ENCODE results near the gene BMP7. TPM values are rescaled to one million over a fixed set of nuclear protein-coding genes. Genes with fewer than 3 reads are reported as not detected.

The BMP7 gene
- total RNA-seq (2014; rRNA removed; shearing (Covaris generic)): not detected in 2 replicates

DNA sequence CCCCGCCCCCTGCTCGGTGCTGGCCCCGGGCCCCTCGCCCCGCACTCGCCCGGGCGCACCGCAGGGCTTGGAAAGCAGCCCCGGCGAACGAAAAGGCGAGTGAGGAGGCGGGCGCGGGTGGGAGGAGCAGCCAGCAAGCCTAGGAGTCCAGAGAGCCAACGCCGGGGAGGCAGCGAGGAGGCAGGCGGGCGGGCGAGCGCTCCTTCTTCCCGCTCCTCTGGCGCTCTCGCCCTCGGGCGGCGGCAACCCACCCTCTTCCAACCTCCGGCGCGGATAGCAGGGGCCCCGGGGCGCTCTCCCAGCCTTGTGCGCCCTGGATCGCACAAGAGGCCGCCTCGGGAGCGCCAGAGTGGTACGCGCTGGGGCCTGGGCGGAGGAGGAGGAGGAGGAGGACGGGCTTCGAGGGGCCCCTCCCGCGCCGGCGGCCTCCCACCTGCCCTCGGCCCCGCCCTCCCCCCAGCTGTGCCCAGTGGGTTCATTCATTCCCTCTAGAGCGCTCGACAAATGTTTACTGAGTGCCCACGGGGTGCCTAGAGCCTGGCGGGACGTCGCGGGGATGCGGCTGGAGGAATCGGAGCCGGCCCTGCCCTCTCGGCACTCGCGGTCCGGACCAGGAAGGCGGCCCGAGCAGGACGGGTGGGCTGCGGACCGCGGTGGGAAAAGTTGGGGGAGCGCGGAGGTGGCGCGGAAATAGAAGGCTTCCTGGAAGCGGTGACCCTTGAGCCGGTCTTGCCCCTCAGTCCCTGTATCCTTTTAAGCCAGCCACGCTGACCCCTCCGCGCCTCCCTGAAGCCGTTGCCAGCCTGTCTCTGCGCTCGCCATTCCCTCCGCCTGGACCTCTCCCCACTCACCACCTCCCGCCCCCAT lies at the start of gene BMP7:
Gene BMP7 (minus strand): TSS at position 351 of the 867 bp plus-strand sequence. CDS start 519 bp downstream, outside the sequence.
- DNase-seq (ENCODE audit: low read depth in 1 of 2, low spot score in 2 of 2): no peak
- peaks cover 19% of the 10 kb centered on the region for H3K4me1 ChIP-seq (replicated peaks)
- no peaks in the 10 kb centered on the region for H3K9me3 ChIP-seq (replicated peaks)
- no peak within 1 kb of the TSS for H3K27ac ChIP-seq
- no peaks in the 10 kb centered on the region for H3K36me3 ChIP-seq
- peaks cover 83% of the 10 kb centered on the region for H3K27me3 ChIP-seq (replicated peaks)
- no peak within 1 kb of the TSS; the same call in 1 of the 2 replicates for H3K4me3 ChIP-seq

DNA sequence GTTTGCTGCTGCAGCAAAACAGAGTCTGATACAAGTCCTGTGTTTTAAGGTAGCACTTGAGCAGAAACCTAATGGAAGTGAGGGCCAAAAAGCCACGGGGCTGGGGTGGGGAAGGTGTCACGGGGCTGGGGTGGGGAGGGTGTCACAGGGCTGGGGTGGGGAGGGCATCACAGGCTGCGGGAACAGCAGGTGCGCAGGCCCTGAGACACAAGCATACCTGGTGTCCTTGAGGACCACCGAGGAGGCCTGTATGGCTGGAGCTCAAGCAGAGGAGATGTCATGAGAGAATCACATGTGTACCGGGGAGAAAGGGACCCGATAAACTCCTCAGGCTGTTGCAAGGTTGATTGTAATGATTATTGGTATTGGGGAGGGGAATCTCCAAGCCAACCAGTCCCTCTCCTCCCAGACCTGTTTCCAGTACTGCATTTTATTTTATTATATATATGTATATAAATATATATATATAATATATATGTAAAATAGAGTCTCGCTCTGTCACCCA lies 49.6 kb upstream of the BMP7 start:
- DNase-seq (ENCODE audit: low read depth in 1 of 2, low spot score in 2 of 2): no peak
- Histone ChIP-seq H3K27me3 (replicated peaks) (peaks cover 7% of the 10 kb centered on the region; the same call in 1 of the 2 replicates), H3K27ac (no peak overlapping the region), H3K9me3 (replicated peaks) (no peaks in the 10 kb centered on the region), H3K4me1 (replicated peaks) (no peaks in the 10 kb centered on the region), H3K36me3 (no peaks in the 10 kb centered on the region), H3K4me3 (no peak overlapping the region)

DNA sequence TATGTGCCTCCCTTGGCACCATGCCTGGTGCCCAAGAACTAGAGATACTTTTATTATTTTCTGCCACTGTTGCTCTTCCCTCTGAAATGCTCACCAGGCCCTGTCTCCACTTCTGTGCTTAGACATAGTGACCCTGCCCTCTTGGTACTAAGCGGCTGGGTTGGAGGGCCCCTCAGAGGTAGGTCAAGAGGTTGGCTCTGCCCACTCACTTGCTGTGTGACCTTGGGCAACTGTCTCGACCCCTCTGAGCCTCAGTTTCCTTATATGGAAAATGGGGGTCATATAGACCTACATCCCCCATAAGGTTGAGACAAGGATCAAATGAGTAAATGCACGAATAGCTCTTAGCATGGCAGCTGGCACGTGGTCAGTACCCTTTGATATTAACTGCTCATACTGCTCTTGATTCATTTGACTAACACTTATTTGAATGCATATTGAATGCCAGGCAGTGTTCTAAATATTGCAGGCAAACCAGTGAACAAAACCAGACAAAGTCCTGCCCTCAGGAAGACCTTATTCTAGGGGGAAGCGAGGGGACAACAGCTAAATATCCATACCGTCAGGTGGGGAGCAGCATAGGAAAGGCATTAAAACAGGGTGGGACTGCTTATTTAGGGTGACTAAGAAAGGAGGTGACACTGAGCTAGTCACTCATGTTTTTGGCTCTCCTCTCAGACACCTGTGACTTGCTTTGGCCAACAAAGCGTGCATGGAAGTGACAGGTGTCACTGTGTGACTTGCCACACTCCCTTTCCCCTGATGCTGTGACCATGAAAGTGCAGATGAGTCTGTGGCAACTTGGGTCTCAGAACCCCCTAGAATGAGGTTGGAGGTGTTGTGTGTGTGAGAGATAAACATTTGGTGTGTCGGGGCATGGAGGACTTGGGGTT lies 48.9 kb upstream of the BMP7 start:
- Histone ChIP-seq H3K4me3 (no peak overlapping the region), H3K27ac (no peak overlapping the region), H3K9me3 (replicated peaks) (no peaks in the 10 kb centered on the region), H3K4me1 (replicated peaks) (no peaks in the 10 kb centered on the region), H3K36me3 (no peaks in the 10 kb centered on the region), H3K27me3 (replicated peaks) (0 out of 2 replicates have a peak, but pooled peaks cover 7% of the 10 kb centered on the region)
- no peak for DNase-seq (ENCODE audit: low read depth in 1 of 2, low spot score in 2 of 2)

GRCh38 chr20:57313951-57314350 lies 47.5 kb upstream of the BMP7 start:
- H3K4me3 ChIP-seq: no peak overlapping the region
- DNase-seq (ENCODE audit: low read depth in 1 of 2, low spot score in 2 of 2): no peak
- H3K4me1 ChIP-seq (replicated peaks): no peaks in the 10 kb centered on the region
- H3K36me3 ChIP-seq: no peaks in the 10 kb centered on the region
- 0 out of 2 replicates have a peak, but pooled peaks cover 4% of the 10 kb centered on the region for H3K27me3 ChIP-seq (replicated peaks)
- H3K27ac ChIP-seq: no peak overlapping the region
- H3K9me3 ChIP-seq (replicated peaks): no peaks in the 10 kb centered on the region

DNA sequence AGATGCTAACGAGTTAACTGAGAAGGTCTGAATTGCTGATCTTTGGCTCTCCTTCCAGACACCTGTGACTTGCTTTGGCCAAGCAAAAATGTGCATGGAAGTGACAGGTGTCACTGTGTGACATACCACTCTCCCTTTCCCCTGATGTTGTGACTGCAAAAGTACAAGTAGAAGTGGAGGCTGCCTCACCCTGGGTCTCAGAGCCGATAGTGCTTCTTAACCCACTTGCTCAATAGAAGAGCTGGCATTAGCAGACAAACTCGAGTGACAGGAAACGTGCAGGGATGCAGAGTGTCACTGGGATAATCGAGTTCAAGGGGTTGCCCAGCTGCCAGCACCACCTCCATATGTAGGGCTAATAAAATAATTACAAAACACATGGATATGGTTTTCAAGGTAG lies 46.8 kb upstream of the BMP7 start:
- Histone ChIP-seq H3K36me3 (no peaks in the 10 kb centered on the region), H3K4me3 (no peak overlapping the region), H3K27ac (no peak overlapping the region), H3K9me3 (replicated peaks) (no peaks in the 10 kb centered on the region), H3K27me3 (replicated peaks) (0 out of 2 replicates have a peak, but pooled peaks cover 4% of the 10 kb centered on the region), H3K4me1 (replicated peaks) (no peaks in the 10 kb centered on the region)
- DNase-seq (ENCODE audit: low read depth in 1 of 2, low spot score in 2 of 2): no peak

DNA sequence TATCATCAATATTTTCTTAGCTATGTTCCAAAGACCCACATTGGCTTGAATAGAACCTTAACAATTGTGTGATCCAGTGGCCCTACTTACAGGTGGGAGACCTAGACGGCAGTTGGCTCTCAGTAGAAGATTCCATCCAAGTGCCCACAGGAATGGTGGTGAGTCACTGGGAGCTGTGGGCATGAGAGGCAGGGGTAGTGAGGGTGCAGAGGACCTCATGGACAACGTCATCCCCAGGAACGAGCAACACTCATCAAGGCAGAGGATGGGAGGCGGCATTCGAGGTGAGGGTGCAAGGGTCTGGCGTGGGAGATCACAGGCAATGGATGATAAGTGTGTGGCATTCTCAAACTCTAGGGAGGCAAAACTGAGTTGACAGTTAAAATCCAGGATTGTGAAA lies 45.7 kb upstream of the BMP7 start:
- Histone ChIP-seq H3K4me1 (replicated peaks) (no peaks in the 10 kb centered on the region), H3K4me3 (no peak overlapping the region), H3K36me3 (no peaks in the 10 kb centered on the region), H3K27ac (no peak overlapping the region), H3K9me3 (replicated peaks) (no peaks in the 10 kb centered on the region), H3K27me3 (replicated peaks) (0 out of 2 replicates have a peak, but pooled peaks cover 4% of the 10 kb centered on the region)
- DNase-seq (ENCODE audit: low read depth in 1 of 2, low spot score in 2 of 2): no peak

GRCh38 chr20:57310821-57311514 lies 44.5 kb upstream of the BMP7 start:
- no peak for DNase-seq (ENCODE audit: low read depth in 1 of 2, low spot score in 2 of 2)
- no peaks in the 10 kb centered on the region for H3K9me3 ChIP-seq (replicated peaks)
- no peaks in the 10 kb centered on the region for H3K4me1 ChIP-seq (replicated peaks)
- H3K27ac ChIP-seq: no peak overlapping the region
- H3K4me3 ChIP-seq: no peak overlapping the region
- H3K36me3 ChIP-seq: no peaks in the 10 kb centered on the region
- H3K27me3 ChIP-seq (replicated peaks): 0 out of 2 replicates have a peak, but pooled peaks cover 4% of the 10 kb centered on the region

- H3K9me3 ChIP-seq (replicated peaks): no peaks in the 10 kb centered on the region
- H3K27ac ChIP-seq: no peak overlapping the region
- H3K36me3 ChIP-seq: no peaks in the 10 kb centered on the region
- no peak for DNase-seq (ENCODE audit: low read depth in 1 of 2, low spot score in 2 of 2)
- no peaks in the 10 kb centered on the region for H3K4me1 ChIP-seq (replicated peaks)
- H3K27me3 ChIP-seq (replicated peaks): 0 out of 2 replicates have a peak, but pooled peaks cover 4% of the 10 kb centered on the region
- H3K4me3 ChIP-seq: no peak overlapping the region
These were observed 43.2 kb upstream of the BMP7 start for GRCh38 chr20:57309544-57310115.

GRCh38 chr20:57308451-57309271 lies 42.2 kb upstream of the BMP7 start:
- H3K27me3 ChIP-seq (replicated peaks): 0 out of 2 replicates have a peak, but pooled peaks cover 2% of the 10 kb centered on the region
- H3K4me1 ChIP-seq (replicated peaks): no peaks in the 10 kb centered on the region
- DNase-seq (ENCODE audit: low read depth in 1 of 2, low spot score in 2 of 2): no peak
- no peaks in the 10 kb centered on the region for H3K36me3 ChIP-seq
- H3K9me3 ChIP-seq (replicated peaks): no peaks in the 10 kb centered on the region
- no peak overlapping the region for H3K4me3 ChIP-seq
- H3K27ac ChIP-seq: no peak overlapping the region

- no peaks in the 10 kb centered on the region for H3K9me3 ChIP-seq (replicated peaks)
- no peak overlapping the region for H3K27ac ChIP-seq
- H3K27me3 ChIP-seq (replicated peaks): no peaks in the 10 kb centered on the region
- DNase-seq (ENCODE audit: low read depth in 1 of 2, low spot score in 2 of 2): no peak
- no peaks in the 10 kb centered on the region for H3K36me3 ChIP-seq
- H3K4me1 ChIP-seq (replicated peaks): no peaks in the 10 kb centered on the region
- no peak overlapping the region for H3K4me3 ChIP-seq
These were observed 40.3 kb upstream of the BMP7 start for GRCh38 chr20:57306747-57307146.

- Histone ChIP-seq H3K4me3 (no peak overlapping the region), H3K36me3 (no peaks in the 10 kb centered on the region), H3K4me1 (replicated peaks) (no peaks in the 10 kb centered on the region), H3K9me3 (replicated peaks) (no peaks in the 10 kb centered on the region), H3K27ac (no peak overlapping the region), H3K27me3 (replicated peaks) (0 out of 2 replicates have a peak, but pooled peaks cover 2% of the 10 kb centered on the region)
- DNase-seq (ENCODE audit: low read depth in 1 of 2, low spot score in 2 of 2): no peak
These were observed 34.6 kb upstream of the BMP7 start for GRCh38 chr20:57301026-57301425.

DNA sequence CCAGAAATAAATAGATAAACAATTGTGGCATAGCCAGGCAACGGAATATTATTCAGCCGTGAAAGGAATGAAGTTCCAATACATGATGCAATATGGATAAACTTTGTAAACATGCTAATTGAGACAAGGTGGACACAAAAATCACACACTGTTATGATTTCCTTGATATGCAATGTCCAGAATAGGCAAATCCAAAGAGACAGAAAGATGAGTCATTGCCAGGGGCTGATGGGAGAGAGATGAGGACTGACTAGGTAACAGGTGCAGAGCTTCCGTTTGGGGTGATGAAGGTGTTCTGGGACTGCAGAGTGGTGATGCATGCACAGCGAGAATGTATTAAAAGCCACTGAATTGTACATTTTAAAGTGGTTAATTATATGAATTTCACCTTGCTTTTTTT lies 32.0 kb upstream of the BMP7 start:
- H3K4me3 ChIP-seq: no peak overlapping the region
- H3K27me3 ChIP-seq (replicated peaks): peaks cover 6% of the 10 kb centered on the region; the same call in 1 of the 2 replicates
- H3K9me3 ChIP-seq (replicated peaks): no peaks in the 10 kb centered on the region
- no peaks in the 10 kb centered on the region for H3K4me1 ChIP-seq (replicated peaks)
- DNase-seq (ENCODE audit: low read depth in 1 of 2, low spot score in 2 of 2): no peak
- no peak overlapping the region for H3K27ac ChIP-seq
- H3K36me3 ChIP-seq: no peaks in the 10 kb centered on the region

All from SJSA1 (cell line).